Measurements from ENCODE around the gene SSBP2.

Gene SSBP2

GRCh38 chr5:81776258-81776657, 25.4 kb upstream of the SSBP2 start:
- Histone ChIP-seq H3K9me3 (ENCODE audit: insufficient read depth, low read length, severe bottlenecking) (no peaks in the 10 kb centered on the region), H3K4me2 (ENCODE audit: insufficient read depth, low read length) (no peak overlapping the region), H3K4me3 (ENCODE audit: low read depth in 1 of 2, low read length in 2 of 2) (no peak overlapping the region), H3K36me3 (ENCODE audit: insufficient read depth, low read length) (no peaks in the 10 kb centered on the region), H3K27ac (ENCODE audit: low read length) (no peak overlapping the region), H4K20me1 (ENCODE audit: insufficient read depth, low read length) (no peaks in the 10 kb centered on the region), H3K79me2 (ENCODE audit: insufficient read depth, low read length) (no peaks in the 10 kb centered on the region), H2AFZ (ENCODE audit: low read depth, low read length) (no peak overlapping the region), H3K4me1 (ENCODE audit: insufficient read depth, low read length) (peaks cover 25% of the 10 kb centered on the region), H3K27me3 (ENCODE audit: insufficient read depth, low read length, poor library complexity) (no peaks in the 10 kb centered on the region), H3K9ac (ENCODE audit: low read depth, low read length) (no peak overlapping the region)
- DNase-seq (no peak), ATAC-seq (ENCODE audit: insufficient read depth, low read depth) (no peak)
- TF ChIP-seq EZH2 (IDR thresholded peaks at IDR 0.05; ENCODE audit: borderline replicate concordance, low read depth, low read length, severe bottlenecking) (no peak), CTCF (IDR thresholded peaks at IDR 0.05; ENCODE audit: borderline replicate concordance, extremely low read depth, low read length, poor library complexity, severe bottlenecking) (no peak)

- no peaks in the 10 kb centered on the region for H4K20me1 ChIP-seq (ENCODE audit: insufficient read depth, low read length)
- DNase-seq, result no peak
- no peak for TF ChIP-seq EZH2 (IDR thresholded peaks at IDR 0.05; ENCODE audit: borderline replicate concordance, low read depth, low read length, severe bottlenecking)
- TF ChIP-seq CTCF (IDR thresholded peaks at IDR 0.05; ENCODE audit: borderline replicate concordance, extremely low read depth, low read length, poor library complexity, severe bottlenecking), result no peak
- H3K4me3 ChIP-seq (ENCODE audit: low read depth in 1 of 2, low read length in 2 of 2), result no peak overlapping the region
- H3K27ac ChIP-seq (ENCODE audit: low read length), result no peak overlapping the region
- no peak overlapping the region for H2AFZ ChIP-seq (ENCODE audit: low read depth, low read length)
- peaks cover 15% of the 10 kb centered on the region for H3K4me1 ChIP-seq (ENCODE audit: insufficient read depth, low read length)
- H3K4me2 ChIP-seq (ENCODE audit: insufficient read depth, low read length), result no peak overlapping the region
- no peaks in the 10 kb centered on the region for H3K79me2 ChIP-seq (ENCODE audit: insufficient read depth, low read length)
- H3K9ac ChIP-seq (ENCODE audit: low read depth, low read length), result no peak overlapping the region
- no peaks in the 10 kb centered on the region for H3K9me3 ChIP-seq (ENCODE audit: insufficient read depth, low read length, severe bottlenecking)
- H3K27me3 ChIP-seq (ENCODE audit: insufficient read depth, low read length, poor library complexity), result no peaks in the 10 kb centered on the region
- no peaks in the 10 kb centered on the region for H3K36me3 ChIP-seq (ENCODE audit: insufficient read depth, low read length)
- ATAC-seq (ENCODE audit: insufficient read depth, low read depth), result no peak
These were observed 23.5 kb upstream of the SSBP2 start for GRCh38 chr5:81774374-81774773.

GRCh38 chr5:81773574-81773973, 22.7 kb upstream of the SSBP2 start:
- H3K4me1 ChIP-seq (ENCODE audit: insufficient read depth, low read length), result peaks cover 7% of the 10 kb centered on the region
- DNase-seq, result no peak
- no peak overlapping the region for H2AFZ ChIP-seq (ENCODE audit: low read depth, low read length)

More at GRCh38 chr5:81773574-81773973, 22.7 kb upstream of the SSBP2 start:
- H3K9me3 ChIP-seq (ENCODE audit: insufficient read depth, low read length, severe bottlenecking), result no peaks in the 10 kb centered on the region
- no peak overlapping the region for H3K27ac ChIP-seq (ENCODE audit: low read length)
- no peak for ATAC-seq (ENCODE audit: insufficient read depth, low read depth)
- H3K9ac ChIP-seq (ENCODE audit: low read depth, low read length), result no peak overlapping the region
- H3K36me3 ChIP-seq (ENCODE audit: insufficient read depth, low read length), result no peaks in the 10 kb centered on the region
- H4K20me1 ChIP-seq (ENCODE audit: insufficient read depth, low read length), result no peaks in the 10 kb centered on the region
- no peak overlapping the region for H3K4me3 ChIP-seq (ENCODE audit: low read depth in 1 of 2, low read length in 2 of 2)
- H3K79me2 ChIP-seq (ENCODE audit: insufficient read depth, low read length), result no peaks in the 10 kb centered on the region
- no peak for TF ChIP-seq CTCF (IDR thresholded peaks at IDR 0.05; ENCODE audit: borderline replicate concordance, extremely low read depth, low read length, poor library complexity, severe bottlenecking)
- no peak for TF ChIP-seq EZH2 (IDR thresholded peaks at IDR 0.05; ENCODE audit: borderline replicate concordance, low read depth, low read length, severe bottlenecking)
- H3K27me3 ChIP-seq (ENCODE audit: insufficient read depth, low read length, poor library complexity), result no peaks in the 10 kb centered on the region
- no peak overlapping the region for H3K4me2 ChIP-seq (ENCODE audit: insufficient read depth, low read length)
